Measurements from ENCODE around the gene DGAT2L6. TPM values are rescaled to one million over a fixed set of nuclear protein-coding genes. Genes with fewer than 3 reads are reported as not detected.
"Not testable (repeated sequence)": the region's sequence is repeated elsewhere in the genome, so short reads cannot be mapped to it uniquely, and the experiment has no call there.

The DGAT2L6 gene
- total and polyA plus RNA-seq, 10 donors = not detected

- no peaks in the 10 kb centered on the region for H3K27me3 ChIP-seq (replicated peaks in 1 of 7)
- 63 to 89% (median 70%) methylated on average over 2 to 3 of the region's 3 CpGs for WGBS, 5 donors
- intact Hi-C loops (cut with DNase I; ENCODE audit: low total_unique reads) = no loop called here
These were observed 57.1 kb downstream of the DGAT2L6 start, which contains the start of gene AWAT1 for GRCh38 chrX:70234355-70234754. AWAT1 (plus strand) TSS chrX:70234655; CDS start chrX:70234696, 41 bp downstream.

GRCh38 chrX:70240751-70241150 is 63.5 kb downstream of the DGAT2L6 start:
- intact Hi-C loops (cut with DNase I; ENCODE audit: low total_unique reads) = no loop called here
- TF ChIP-seq POLR2A (IDR thresholded peaks at IDR 0.05) (no peak), POLR2AphosphoS5 (IDR thresholded peaks at IDR 0.05) (no peak), CTCF (IDR thresholded peaks at IDR 0.05 in 8 of 11, conservative IDR thresholded peaks at IDR 0.05 in 3 of 11) (no peak)
- Histone ChIP-seq H3K27me3 (replicated peaks in 1 of 7) (no peaks in the 10 kb centered on the region), H3K27ac (no peak overlapping the region), H3K36me3 (no peaks in the 10 kb centered on the region), H3K4me1 (no peaks in the 10 kb centered on the region), H3K4me3 (no peak overlapping the region), H3K9me3 (no peaks in the 10 kb centered on the region)
- no peak for DNase-seq
- 92 to 100% (median 92%) methylated on average over 1 of the region's 1 CpG for WGBS, 5 donors

More at GRCh38 chrX:70234355-70234754, 57.1 kb downstream of the DGAT2L6 start, which contains the start of gene AWAT1:
- no peaks in the 10 kb centered on the region for H3K9me3 ChIP-seq
- H3K27ac ChIP-seq = no peak within 1 kb of the TSS
- no peak for TF ChIP-seq POLR2A (IDR thresholded peaks at IDR 0.05)
- TF ChIP-seq POLR2AphosphoS5 (IDR thresholded peaks at IDR 0.05) = no peak
- TF ChIP-seq CTCF (IDR thresholded peaks at IDR 0.05 in 8 of 11, conservative IDR thresholded peaks at IDR 0.05 in 3 of 11) = no peak
- DNase-seq = no peak
- no peaks in the 10 kb centered on the region for H3K36me3 ChIP-seq
- H3K4me3 ChIP-seq = no peak within 1 kb of the TSS
- H3K4me1 ChIP-seq = no peaks in the 10 kb centered on the region

- TF ChIP-seq POLR2AphosphoS5 (IDR thresholded peaks at IDR 0.05) (no peak), POLR2A (IDR thresholded peaks at IDR 0.05) (no peak), CTCF (IDR thresholded peaks at IDR 0.05 in 8 of 11, conservative IDR thresholded peaks at IDR 0.05 in 3 of 11) (no peak)
- Histone ChIP-seq H3K27ac (no peak overlapping the region), H3K4me3 (no peak overlapping the region), H3K9me3 (no peaks in the 10 kb centered on the region), H3K36me3 (no peaks in the 10 kb centered on the region), H3K4me1 (no peaks in the 10 kb centered on the region), H3K27me3 (replicated peaks in 1 of 7) (no peaks in the 10 kb centered on the region)
- no peak for DNase-seq
- intact Hi-C loops (cut with DNase I; ENCODE audit: low total_unique reads) = no loop called here
- WGBS, 5 donors = 80 to 90% (median 87%) methylated on average over 2 of the region's 2 CpGs
These were observed 64.2 kb downstream of the DGAT2L6 start for GRCh38 chrX:70241501-70241900.

- H3K4me3 ChIP-seq; intact Hi-C loops (cut with DNase I; ENCODE audit: low total_unique reads); H3K27ac ChIP-seq; H3K27me3 ChIP-seq (replicated peaks in 1 of 7); DNase-seq; H3K9me3 ChIP-seq; H3K4me1 ChIP-seq; H3K36me3 ChIP-seq: not testable (repeated sequence)
- WGBS, 5 donors = 71 to 91% (median 79%) methylated on average over 4 to 5 of the region's 5 CpGs
These were observed 66.3 kb downstream of the DGAT2L6 start for GRCh38 chrX:70243601-70244000.

- TF ChIP-seq CTCF (IDR thresholded peaks at IDR 0.05 in 8 of 11, conservative IDR thresholded peaks at IDR 0.05 in 3 of 11) = no peak
- TF ChIP-seq POLR2A (IDR thresholded peaks at IDR 0.05) = no peak
- no peak for TF ChIP-seq POLR2AphosphoS5 (IDR thresholded peaks at IDR 0.05)
- 71 to 94% (median 88%) methylated on average over 6 of the region's 6 CpGs for WGBS, 5 donors
- intact Hi-C loops (cut with DNase I; ENCODE audit: low total_unique reads) = no loop called here
These were observed 67.6 kb downstream of the DGAT2L6 start for GRCh38 chrX:70244881-70245280.

More at GRCh38 chrX:70244881-70245280, 67.6 kb downstream of the DGAT2L6 start:
- Histone ChIP-seq H3K36me3 (no peaks in the 10 kb centered on the region), H3K4me3 (no peak overlapping the region), H3K9me3 (no peaks in the 10 kb centered on the region), H3K4me1 (no peaks in the 10 kb centered on the region), H3K27ac (no peak overlapping the region), H3K27me3 (replicated peaks in 1 of 7) (no peaks in the 10 kb centered on the region)
- no peak for DNase-seq

All from spleen (tissue), 11 donors.